ENCODE measurements around the gene SAFB.

GRCh38 chr19:5696196-5697021 lies 73.5 kb downstream of the SAFB start:
- no peak; the same call in 1 of the 2 replicates for TF ChIP-seq POLR2AphosphoS5 (IDR thresholded peaks at IDR 0.05; ENCODE audit: borderline replicate concordance, low read depth, low read length)
- no peak for TF ChIP-seq EZH2 (IDR thresholded peaks at IDR 0.05)
- no peak for TF ChIP-seq FOXP2 (optimal IDR thresholded peaks at IDR 0.05; ENCODE audit: control extremely low read depth, extremely low read length, insufficient read depth)
